ENCODE data around the gene FTCD. TPM values are rescaled to one million over a fixed set of nuclear protein-coding genes. Genes with fewer than 3 reads are reported as not detected.

The FTCD gene
- total and polyA plus RNA-seq, 4 experiments from 2014 or later: 1.3 to 1.7 TPM; not detected in 2

DNA sequence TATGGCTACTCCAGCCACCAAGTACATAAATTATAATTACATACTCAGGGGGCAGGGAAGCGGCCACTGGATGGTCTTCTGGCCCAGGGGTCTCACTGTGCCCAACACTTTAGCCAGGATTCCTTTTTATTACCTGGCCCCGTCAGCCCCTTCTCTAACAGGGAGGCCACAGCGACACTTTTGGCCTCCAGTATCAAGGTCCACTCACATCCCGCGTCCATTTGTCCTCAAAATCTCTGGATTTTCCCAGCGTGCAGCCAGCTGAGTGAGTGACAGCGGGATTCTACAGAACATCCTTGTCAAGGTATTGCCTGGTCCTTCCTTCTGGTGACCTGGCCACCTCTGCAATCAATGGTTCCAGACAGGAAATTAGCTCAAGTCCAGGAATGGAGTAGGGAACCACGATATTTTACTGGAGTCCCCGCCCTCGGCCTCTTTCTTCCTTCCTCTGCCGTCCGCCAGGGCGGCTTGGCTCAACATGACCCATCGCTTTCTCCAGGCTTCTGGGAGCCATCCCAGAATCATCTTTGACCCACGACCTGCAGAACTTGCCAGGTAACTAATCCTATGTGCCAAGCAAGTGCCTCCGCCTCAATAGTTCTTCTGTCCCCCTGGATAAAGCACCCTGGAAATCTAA is 60.2 kb downstream of the FTCD start:
- Mint-ChIP-seq H3K27me3 (peaks cover 0 to 6% of the 10 kb centered on the region in 2 donors), H3K9me3 (peaks cover 0 to 5% (median 4%) of the 10 kb centered on the region in 8 donors), H3K36me3 (no peaks in the 10 kb centered on the region), H3K4me1 (peaks cover 0 to 9% (median 3%) of the 10 kb centered on the region in 4 donors), H3K4me3 (peak overlapping the region in 1 of 8 donors; percentile 25), H3K27ac (peak overlapping the region in 1 of 7 donors; percentile 84)
- intact Hi-C loops (cut with micrococcal nuclease): loop anchor here (5.0 kb wide), 1 partner anchor 123 kb away; no protein-coding TSS in a partner anchor
- H3K9me3 ChIP-seq (ENCODE audit: control insufficient read depth in 1 of 2, low read length in 2 of 2): no peaks in the 10 kb centered on the region
- no peak for DNase-seq
- no peak overlapping the region for H3K27ac ChIP-seq (ENCODE audit: low read depth, low read length)
- POLR2A ChIA-PET (ENCODE audit: partially characterized antibody): no interaction called here
- no peaks in the 10 kb centered on the region for H3K4me1 ChIP-seq (ENCODE audit: insufficient read depth, low read length)
- CTCF ChIA-PET (ENCODE audit: partially characterized antibody): no interaction called here
- no peak overlapping the region for H3K4me3 ChIP-seq (ENCODE audit: low read length in 2 of 2)
- no peaks in the 10 kb centered on the region for H3K27me3 ChIP-seq (ENCODE audit: insufficient read depth, low read length)
- H3K36me3 ChIP-seq (ENCODE audit: insufficient read depth, low read length): no peaks in the 10 kb centered on the region

DNA sequence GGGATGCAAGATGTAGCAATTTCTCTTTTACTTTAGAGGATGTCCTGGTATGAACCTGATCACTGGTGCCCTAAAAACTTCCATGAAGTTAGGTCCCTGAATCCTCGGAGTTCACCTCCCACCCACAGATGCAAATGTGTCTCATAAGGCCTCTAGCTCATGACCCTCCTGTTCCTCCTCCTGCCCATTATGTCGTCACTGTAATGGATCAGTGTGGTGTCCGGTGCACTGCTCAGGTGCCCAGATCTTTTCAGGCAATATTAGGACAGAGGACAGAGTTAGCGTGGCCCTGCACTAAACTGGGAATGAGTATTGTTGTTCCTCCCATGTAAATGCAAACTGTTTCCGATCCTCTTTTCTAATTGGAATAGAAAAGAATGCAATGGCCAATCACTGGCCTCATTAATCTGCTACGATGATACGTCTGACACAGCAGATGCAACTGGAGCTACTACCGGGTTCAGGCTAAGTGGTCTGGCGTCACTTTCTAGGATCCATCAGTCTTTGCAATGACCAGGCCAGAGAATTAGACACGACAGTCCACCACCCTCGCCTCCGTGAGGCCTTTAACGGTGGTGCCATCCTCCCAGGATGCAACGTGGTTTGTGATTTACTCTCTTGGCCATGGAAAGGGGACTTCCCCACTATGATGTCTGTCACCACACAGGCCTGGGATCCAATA is 60.8 kb downstream of the FTCD start:
- no peak for DNase-seq
- peak overlapping the region in 3 of 7 donors; percentile 4 to 50 (median 5) for H3K27ac Mint-ChIP-seq
- no peak overlapping the region for H3K27ac ChIP-seq (ENCODE audit: low read depth, low read length)

DNA sequence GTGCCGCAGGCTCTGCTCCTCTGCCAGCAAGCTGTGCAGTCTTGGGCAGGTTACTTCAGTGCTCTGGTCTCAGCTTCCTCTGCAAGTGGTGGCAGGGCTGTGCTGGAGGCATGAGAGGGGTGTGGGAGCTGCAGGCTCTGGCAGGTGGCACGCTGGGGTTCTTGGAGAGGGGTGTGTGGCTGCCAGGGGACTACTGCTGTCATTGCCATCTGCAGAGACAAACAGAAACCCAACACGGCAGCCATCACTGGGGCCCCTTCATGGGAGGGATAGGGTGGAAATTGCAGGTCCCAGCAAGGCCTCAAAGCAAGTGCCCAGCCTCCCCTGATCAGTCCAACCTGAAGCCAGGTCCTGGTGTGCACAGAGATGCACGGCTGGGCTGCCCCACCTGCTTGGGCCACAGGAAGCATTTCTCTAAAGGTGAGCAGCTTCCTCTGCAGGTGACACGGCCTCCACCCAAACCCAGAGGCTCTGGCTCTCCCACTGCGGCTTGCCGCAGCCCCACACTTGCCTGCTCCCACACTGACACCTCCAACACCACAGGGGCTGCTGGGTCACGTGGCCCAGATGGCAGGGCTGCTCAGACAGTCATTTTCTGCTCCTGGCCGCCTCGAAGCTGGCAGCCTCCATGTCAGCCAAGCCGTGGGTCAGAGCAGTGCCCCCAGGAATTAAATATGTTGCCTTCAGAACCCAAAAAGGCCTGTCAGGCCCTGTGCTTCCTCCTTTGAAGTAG is 61.5 kb downstream of the FTCD start:
- Mint-ChIP-seq H3K4me3 (no peak overlapping the region), H3K36me3 (no peaks in the 10 kb centered on the region), H3K27ac (peak overlapping the region in 1 of 7 donors; percentile 5), H3K9me3 (peaks cover 0 to 15% (median 8%) of the 10 kb centered on the region in 8 donors), H3K4me1 (peaks cover 0 to 9% (median 3%) of the 10 kb centered on the region in 4 donors), H3K27me3 (no peaks in the 10 kb centered on the region)
- DNase-seq: peak in 1 of 5 donors; percentile 16
- ChIA-PET POLR2A (ENCODE audit: partially characterized antibody) (no interaction called here), CTCF (ENCODE audit: partially characterized antibody) (no interaction called here)
- intact Hi-C loops (cut with micrococcal nuclease): no loop called here
- Histone ChIP-seq H3K36me3 (ENCODE audit: insufficient read depth, low read length) (no peaks in the 10 kb centered on the region), H3K27ac (ENCODE audit: low read depth, low read length) (no peak overlapping the region), H3K4me3 (ENCODE audit: low read length in 2 of 2) (no peak overlapping the region), H3K27me3 (ENCODE audit: insufficient read depth, low read length) (no peaks in the 10 kb centered on the region), H3K9me3 (ENCODE audit: control insufficient read depth in 1 of 2, low read length in 2 of 2) (no peaks in the 10 kb centered on the region), H3K4me1 (ENCODE audit: insufficient read depth, low read length) (no peaks in the 10 kb centered on the region)

More for the DNA sequence above, 60.8 kb downstream of the FTCD start:
- no peaks in the 10 kb centered on the region for H3K36me3 ChIP-seq (ENCODE audit: insufficient read depth, low read length)
- peaks cover 0 to 10% (median 5%) of the 10 kb centered on the region in 8 donors for H3K9me3 Mint-ChIP-seq
- H3K4me1 ChIP-seq (ENCODE audit: insufficient read depth, low read length): no peaks in the 10 kb centered on the region
- peaks cover 0 to 3% of the 10 kb centered on the region in 2 donors for H3K27me3 Mint-ChIP-seq
- intact Hi-C loops (cut with micrococcal nuclease): loop anchor here (5.0 kb wide), 1 partner anchor 122 kb away; no protein-coding TSS in a partner anchor
- CTCF ChIA-PET (ENCODE audit: partially characterized antibody): no interaction called here
- no peaks in the 10 kb centered on the region for H3K36me3 Mint-ChIP-seq
- no peak overlapping the region for H3K4me3 ChIP-seq (ENCODE audit: low read length in 2 of 2)
- peak overlapping the region in 1 of 8 donors; percentile 25 for H3K4me3 Mint-ChIP-seq
- no peaks in the 10 kb centered on the region for H3K27me3 ChIP-seq (ENCODE audit: insufficient read depth, low read length)
- H3K4me1 Mint-ChIP-seq: peaks cover 0 to 9% (median 3%) of the 10 kb centered on the region in 4 donors
- no peaks in the 10 kb centered on the region for H3K9me3 ChIP-seq (ENCODE audit: control insufficient read depth in 1 of 2, low read length in 2 of 2)
- POLR2A ChIA-PET (ENCODE audit: partially characterized antibody): no interaction called here

DNA sequence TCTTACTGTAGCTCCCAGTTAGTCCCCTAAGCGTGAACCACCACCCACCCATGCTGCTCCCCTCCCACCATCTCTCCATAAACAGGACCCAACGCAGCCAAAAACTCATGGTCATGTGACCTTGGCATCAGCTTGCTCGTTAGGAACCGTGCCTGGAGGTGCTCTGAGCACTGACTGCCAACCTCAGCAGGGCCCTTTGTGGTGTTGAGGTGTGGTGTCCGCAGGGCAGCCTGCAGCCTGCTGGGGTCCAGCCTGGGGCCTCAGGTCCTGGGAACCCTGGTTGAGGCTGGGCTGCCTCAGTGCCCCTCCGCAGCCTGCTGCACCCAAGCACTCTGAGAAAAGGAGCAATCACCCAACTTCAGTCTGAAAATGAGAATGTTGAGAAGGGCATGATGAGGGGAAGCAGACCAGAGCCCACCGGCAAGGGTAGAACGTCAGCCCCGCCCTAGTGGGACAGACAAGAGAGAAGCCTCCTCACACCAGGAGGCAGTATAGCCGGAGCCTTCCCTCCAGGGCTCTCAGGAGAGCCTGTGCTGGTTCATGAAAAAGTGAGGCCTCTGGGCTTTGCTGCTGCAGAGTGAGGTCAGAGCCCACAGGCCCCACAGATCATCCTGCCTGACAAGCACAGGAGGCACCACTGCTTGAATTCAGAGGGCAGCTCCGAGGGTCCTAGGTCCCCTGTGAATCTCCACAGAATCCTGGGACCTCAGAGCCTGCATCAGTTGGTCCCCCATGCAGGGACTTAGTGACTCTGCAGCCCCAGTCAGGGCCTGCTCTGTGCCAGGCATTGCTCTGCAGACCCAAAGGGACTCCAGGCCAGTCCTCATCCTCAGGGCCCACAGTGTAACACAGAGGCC is 62.3 kb downstream of the FTCD start:
- Mint-ChIP-seq H3K27me3 (no peaks in the 10 kb centered on the region), H3K9me3 (peaks cover 0 to 23% (median 15%) of the 10 kb centered on the region in 8 donors), H3K4me3 (no peak overlapping the region), H3K36me3 (no peaks in the 10 kb centered on the region), H3K27ac (no peak overlapping the region), H3K4me1 (peaks cover 0 to 9% (median 3%) of the 10 kb centered on the region in 4 donors)
- H3K36me3 ChIP-seq (ENCODE audit: insufficient read depth, low read length): no peaks in the 10 kb centered on the region
- ChIA-PET CTCF (ENCODE audit: partially characterized antibody) (no interaction called here), POLR2A (ENCODE audit: partially characterized antibody) (no interaction called here)
- DNase-seq: no peak
- no peaks in the 10 kb centered on the region for H3K4me1 ChIP-seq (ENCODE audit: insufficient read depth, low read length)
- no peaks in the 10 kb centered on the region for H3K9me3 ChIP-seq (ENCODE audit: control insufficient read depth in 1 of 2, low read length in 2 of 2)
- no peak overlapping the region for H3K27ac ChIP-seq (ENCODE audit: low read depth, low read length)
- H3K27me3 ChIP-seq (ENCODE audit: insufficient read depth, low read length): no peaks in the 10 kb centered on the region
- H3K4me3 ChIP-seq (ENCODE audit: low read length in 2 of 2): no peak overlapping the region
- intact Hi-C loops (cut with micrococcal nuclease): no loop called here

DNA sequence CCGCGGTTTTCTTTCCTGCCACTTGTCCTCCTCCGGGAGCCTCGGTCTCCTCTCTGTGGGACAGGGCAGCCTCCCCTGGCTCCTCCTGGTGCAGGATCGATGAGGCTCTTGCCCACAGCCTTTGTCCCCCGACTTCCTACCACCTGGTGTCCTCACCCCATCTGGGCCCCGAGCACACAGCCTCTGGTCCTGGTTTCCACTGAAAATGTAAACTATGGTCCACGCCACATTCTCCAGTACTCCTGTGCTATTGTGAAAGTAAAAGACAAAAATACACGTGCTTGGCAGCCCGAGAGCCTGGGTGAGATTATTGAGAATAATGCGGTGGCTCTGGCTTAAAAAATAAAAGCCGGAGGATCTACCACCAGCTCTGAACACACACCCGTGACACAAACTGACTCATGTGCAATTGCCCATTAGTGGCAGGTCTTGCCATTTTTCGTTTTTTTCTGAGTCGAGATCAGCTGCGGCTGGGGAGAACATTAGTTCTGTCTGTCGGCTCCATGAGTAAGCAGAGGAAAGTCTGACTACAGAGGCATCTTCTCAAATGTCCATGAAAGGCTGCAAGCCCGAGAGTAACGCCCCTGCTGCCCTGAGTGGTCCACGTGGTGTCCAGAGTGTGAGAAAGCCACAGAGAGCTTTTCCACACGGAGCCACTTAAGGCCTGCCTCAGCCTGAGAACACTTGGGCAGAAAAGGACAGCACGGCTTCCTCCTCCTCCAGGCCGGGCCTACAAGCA is 63.2 kb downstream of the FTCD start:
- peaks cover 0 to 30% (median 18%) of the 10 kb centered on the region in 8 donors for H3K9me3 Mint-ChIP-seq
- H3K36me3 Mint-ChIP-seq: no peaks in the 10 kb centered on the region
- DNase-seq: no peak
- no peak overlapping the region for H3K4me3 ChIP-seq (ENCODE audit: low read length in 2 of 2)
- H3K9me3 ChIP-seq (ENCODE audit: control insufficient read depth in 1 of 2, low read length in 2 of 2): no peaks in the 10 kb centered on the region
- H3K36me3 ChIP-seq (ENCODE audit: insufficient read depth, low read length): no peaks in the 10 kb centered on the region
- H3K27me3 Mint-ChIP-seq: no peaks in the 10 kb centered on the region
- H3K4me1 Mint-ChIP-seq: peaks cover 0 to 9% (median 3%) of the 10 kb centered on the region in 4 donors
- H3K27me3 ChIP-seq (ENCODE audit: insufficient read depth, low read length): no peaks in the 10 kb centered on the region
- H3K27ac ChIP-seq (ENCODE audit: low read depth, low read length): no peak overlapping the region
- ChIA-PET POLR2A (ENCODE audit: partially characterized antibody) (no interaction called here), CTCF (ENCODE audit: partially characterized antibody) (no interaction called here)
- no peaks in the 10 kb centered on the region for H3K4me1 ChIP-seq (ENCODE audit: insufficient read depth, low read length)
- intact Hi-C loops (cut with micrococcal nuclease): no loop called here
- H3K4me3 Mint-ChIP-seq: no peak overlapping the region
- no peak overlapping the region for H3K27ac Mint-ChIP-seq

DNA sequence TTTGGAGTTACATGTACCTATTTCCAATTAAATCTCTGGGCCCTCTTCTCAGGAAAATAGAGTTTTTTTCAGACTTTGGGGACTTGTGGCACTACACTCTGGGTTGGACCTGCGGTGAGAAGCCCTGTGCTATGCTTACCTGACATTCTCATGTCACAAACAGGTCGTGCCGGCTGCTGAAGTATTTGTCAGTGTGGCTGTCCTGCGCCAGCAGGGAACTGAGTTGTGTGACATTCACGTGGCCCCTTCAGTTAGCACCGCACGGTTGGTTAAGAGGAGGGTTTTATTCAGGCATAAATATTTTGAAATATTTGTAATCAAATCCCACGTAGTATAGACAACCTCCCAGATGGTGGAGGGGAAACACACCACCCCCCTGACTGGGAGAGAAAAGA is 63.8 kb downstream of the FTCD start:
- no peaks in the 10 kb centered on the region for H3K36me3 Mint-ChIP-seq
- H3K4me3 Mint-ChIP-seq: no peak overlapping the region

More for the DNA sequence above, 63.8 kb downstream of the FTCD start:
- POLR2A ChIA-PET (ENCODE audit: partially characterized antibody): no interaction called here
- Mint-ChIP-seq H3K4me1 (peaks cover 0 to 7% (median 1%) of the 10 kb centered on the region in 4 donors), H3K27ac (no peak overlapping the region), H3K27me3 (peaks cover 0 to 2% of the 10 kb centered on the region in 2 donors), H3K9me3 (peaks cover 0 to 35% (median 24%) of the 10 kb centered on the region in 8 donors)
- Histone ChIP-seq H3K27ac (ENCODE audit: low read depth, low read length) (no peak overlapping the region), H3K9me3 (ENCODE audit: control insufficient read depth in 1 of 2, low read length in 2 of 2) (no peaks in the 10 kb centered on the region), H3K4me3 (ENCODE audit: low read length in 2 of 2) (no peak overlapping the region), H3K36me3 (ENCODE audit: insufficient read depth, low read length) (no peaks in the 10 kb centered on the region), H3K27me3 (ENCODE audit: insufficient read depth, low read length) (no peaks in the 10 kb centered on the region), H3K4me1 (ENCODE audit: insufficient read depth, low read length) (no peaks in the 10 kb centered on the region)
- CTCF ChIA-PET (ENCODE audit: partially characterized antibody): no interaction called here
- DNase-seq: no peak
- intact Hi-C loops (cut with micrococcal nuclease): no loop called here
